COR-L47 (cell line): ENCODE results near the gene GALNT9.
"Not testable (repeated sequence)": the region's sequence is repeated elsewhere in the genome, so short reads cannot be mapped to it uniquely, and the experiment has no call there.

Source experiments
- DNase-seq: peaks from one replicate; lab custom pipeline; 2025; lab: John Stamatoyannopoulos, UW

Gene GALNT9

GRCh38 chr12:132329036-132329719 lies at the start of gene GALNT9:
GALNT9 (minus strand) TSS chr12:132329589; CDS start chr12:132329203, 386 bp downstream.
- DNase-seq, result no peak

- not testable (repeated sequence) for DNase-seq
These were observed 49.7 kb upstream of the GALNT9 start for GRCh38 chr12:132379057-132379456.

- no peak for DNase-seq
These were observed 47.8 kb upstream of the GALNT9 start for GRCh38 chr12:132377147-132377546.

GRCh38 chr12:132376464-132376830 lies 47.1 kb upstream of the GALNT9 start:
- no peak for DNase-seq

- DNase-seq, result no peak
These were observed 46.5 kb upstream of the GALNT9 start for GRCh38 chr12:132375747-132376463.

- DNase-seq, result no peak
These were observed 45.4 kb upstream of the GALNT9 start for GRCh38 chr12:132374612-132375445.

- DNase-seq, result no peak
These were observed 44.7 kb upstream of the GALNT9 start for GRCh38 chr12:132373901-132374611.

- DNase-seq, result no peak
These were observed 38.5 kb upstream of the GALNT9 start for GRCh38 chr12:132367852-132368251.

GRCh38 chr12:132367071-132367851 lies 37.9 kb upstream of the GALNT9 start:
- no peak for DNase-seq

GRCh38 chr12:132366341-132366861 lies 37.0 kb upstream of the GALNT9 start:
- DNase-seq, result no peak

- no peak for DNase-seq
These were observed 35.8 kb upstream of the GALNT9 start for GRCh38 chr12:132365226-132365625.

- DNase-seq, result no peak
These were observed 35.0 kb upstream of the GALNT9 start for GRCh38 chr12:132364348-132364902.

- no peak for DNase-seq
These were observed 34.4 kb upstream of the GALNT9 start for GRCh38 chr12:132363661-132364347.

- DNase-seq, result peak; percentile 14
These were observed 33.7 kb upstream of the GALNT9 start for GRCh38 chr12:132362996-132363660.

GRCh38 chr12:132360906-132361777 lies 31.8 kb upstream of the GALNT9 start:
- DNase-seq, result no peak

GRCh38 chr12:132360410-132360809 lies 31.0 kb upstream of the GALNT9 start:
- no peak for DNase-seq

- no peak for DNase-seq
These were observed 30.6 kb upstream of the GALNT9 start for GRCh38 chr12:132359971-132360370.

GRCh38 chr12:132359551-132359950 lies 30.2 kb upstream of the GALNT9 start:
- DNase-seq, result no peak
